ENCODE data around the gene SLC6A9.

The SLC6A9 gene

GRCh38 chr1:44025816-44026215 lies 5.4 kb downstream of the SLC6A9 start:
- no peak for DNase-seq

DNA sequence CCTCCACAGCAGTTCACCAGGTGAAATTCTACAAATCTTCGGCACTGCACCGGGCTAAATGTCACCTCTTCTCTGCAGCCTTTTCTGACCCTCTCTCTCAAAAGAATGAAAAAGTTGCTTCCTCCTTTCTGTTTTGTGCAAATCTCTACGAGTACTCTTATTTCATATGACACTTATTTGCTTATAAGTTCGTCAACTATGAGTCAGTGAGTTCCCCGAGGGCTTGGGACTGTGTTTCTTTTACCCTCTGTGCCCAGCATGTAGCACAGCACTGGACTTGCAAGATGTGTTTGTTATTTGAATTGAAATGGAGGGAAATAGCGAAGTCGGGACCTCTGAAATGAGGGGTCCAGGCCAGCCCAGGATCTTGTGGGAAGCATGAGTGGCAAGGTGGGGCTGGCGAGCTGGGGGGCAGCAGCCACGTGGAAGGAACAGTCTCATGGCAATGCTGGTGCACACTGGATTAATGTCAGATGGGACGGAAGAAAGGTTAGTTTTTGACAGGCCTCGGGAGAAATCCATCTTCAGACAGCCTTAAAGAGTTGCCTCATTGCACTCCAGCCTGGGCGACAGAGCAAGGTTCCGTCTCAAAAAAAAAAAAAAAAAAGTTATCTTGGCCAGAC lies 6.2 kb downstream of the SLC6A9 start:
- no peak for DNase-seq

DNA sequence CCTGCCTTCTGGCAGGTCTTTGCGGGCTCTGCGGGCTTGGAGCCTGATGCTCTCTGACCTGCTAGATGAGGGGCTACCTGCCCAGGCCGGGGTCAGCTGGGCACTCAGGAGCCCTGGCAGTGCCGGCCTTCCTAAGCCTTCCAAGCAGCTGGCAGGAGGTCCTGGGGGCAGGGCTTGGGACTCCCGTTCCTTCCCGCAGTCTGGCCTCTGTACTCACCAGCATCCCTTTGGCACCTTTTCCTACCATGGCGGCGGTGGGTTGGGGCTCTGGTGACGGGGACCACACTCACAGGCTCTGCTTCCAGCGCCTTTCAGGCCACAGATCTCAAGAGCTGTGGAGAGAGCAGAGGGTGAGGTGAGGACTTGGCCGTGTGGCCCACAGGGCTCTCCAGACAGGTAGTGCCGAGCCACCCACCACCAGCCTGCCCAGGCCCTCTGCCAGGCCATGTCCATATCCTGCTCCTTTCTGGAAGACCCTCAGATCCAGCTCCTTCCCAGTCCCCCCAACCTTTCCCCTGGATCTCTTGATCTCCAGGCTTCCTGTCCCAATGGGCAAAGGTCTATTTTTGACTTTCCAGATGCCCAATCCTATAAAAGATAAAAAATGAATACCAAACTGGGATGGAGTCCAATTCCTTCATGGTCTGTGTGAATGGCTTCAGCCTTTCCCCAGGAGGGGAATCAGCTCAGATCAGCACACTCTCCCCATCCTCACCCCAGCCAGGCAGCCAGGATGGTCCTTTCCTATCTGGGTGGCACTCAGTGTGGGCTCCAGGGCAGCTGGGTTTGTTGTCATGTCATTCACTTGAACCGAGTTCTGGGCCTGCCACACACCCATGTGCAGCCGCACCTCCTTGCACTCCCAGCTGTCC lies 7.0 kb downstream of the SLC6A9 start:
- no peak for DNase-seq

- no peak for DNase-seq
These were observed 9.5 kb downstream of the SLC6A9 start for GRCh38 chr1:44021581-44022321.

GRCh38 chr1:44021156-44021555 lies 10.1 kb downstream of the SLC6A9 start:
- no peak for DNase-seq

- no peak for DNase-seq
These were observed 10.8 kb downstream of the SLC6A9 start for GRCh38 chr1:44020464-44020863.

DNA sequence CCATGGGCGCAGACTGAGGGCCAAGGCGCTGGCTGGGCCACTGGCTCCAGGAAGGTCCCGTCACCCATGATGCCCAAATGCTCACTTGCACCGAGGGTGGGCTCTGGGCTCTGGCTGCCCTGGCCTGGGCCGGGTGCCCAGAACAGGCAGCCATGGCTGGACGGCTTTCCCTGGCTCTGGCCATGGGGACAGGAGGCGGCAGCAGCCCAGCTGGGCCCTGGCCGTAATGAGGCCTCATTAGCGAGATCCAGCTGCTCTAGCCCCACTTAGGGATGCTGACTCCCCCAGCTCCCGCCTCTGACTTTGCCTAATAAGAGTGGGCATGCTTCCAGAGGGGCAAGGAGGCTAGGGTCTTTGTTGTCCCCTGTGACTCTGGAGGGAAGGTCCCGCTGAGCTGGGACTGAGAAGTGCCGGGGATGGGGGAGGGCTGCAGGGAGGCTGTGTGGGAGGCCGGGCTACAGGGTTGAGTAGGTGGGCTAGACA lies 11.8 kb downstream of the SLC6A9 start:
- DNase-seq: no peak

DNA sequence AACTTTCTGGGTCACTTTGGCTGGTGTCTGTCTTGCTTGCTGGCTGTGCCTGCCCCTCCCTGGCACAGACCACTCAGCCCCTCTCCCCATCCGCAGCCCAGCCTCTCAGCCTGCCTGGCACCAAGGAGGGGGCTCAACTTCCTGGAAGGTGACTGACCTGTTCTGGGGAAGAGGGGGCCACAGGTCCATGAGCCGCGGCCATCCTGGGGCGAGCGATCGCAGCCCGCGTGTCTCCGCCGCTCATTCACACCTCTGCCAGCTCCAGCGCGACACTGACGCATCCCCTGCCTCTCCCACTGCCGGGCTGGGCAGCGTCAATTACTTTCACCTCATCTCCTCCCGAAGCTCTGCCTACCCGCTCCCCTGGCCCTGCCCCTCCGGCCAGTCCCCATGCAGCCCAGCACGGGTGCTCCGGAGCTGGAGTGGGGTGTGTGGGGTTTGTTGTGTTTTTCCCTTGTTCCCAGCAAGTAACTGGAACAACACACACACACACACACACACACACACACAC lies 14.3 kb downstream of the SLC6A9 start:
- DNase-seq: no peak

GRCh38 chr1:44016041-44016889 lies 15.0 kb downstream of the SLC6A9 start:
- DNase-seq: no peak

DNA sequence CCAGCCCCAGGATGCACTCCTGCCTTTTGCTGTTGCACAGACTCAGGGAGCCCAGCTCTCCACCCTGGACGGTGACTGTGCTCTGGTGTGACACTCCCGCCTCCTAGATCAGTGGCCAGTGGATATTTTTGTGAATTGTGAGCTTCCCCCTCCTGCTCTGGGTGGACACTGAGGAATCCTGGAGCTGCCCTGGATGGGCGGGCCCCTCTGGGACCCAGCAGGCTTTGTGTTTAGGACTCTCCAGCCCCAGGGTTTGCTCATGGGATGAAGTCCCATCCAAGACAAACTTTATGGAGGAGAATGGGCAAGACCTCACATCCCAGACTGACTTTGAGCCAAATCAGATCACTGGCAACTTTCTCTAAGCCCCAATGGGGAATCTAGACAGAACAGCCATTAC lies 16.1 kb downstream of the SLC6A9 start:
- DNase-seq: no peak

DNA sequence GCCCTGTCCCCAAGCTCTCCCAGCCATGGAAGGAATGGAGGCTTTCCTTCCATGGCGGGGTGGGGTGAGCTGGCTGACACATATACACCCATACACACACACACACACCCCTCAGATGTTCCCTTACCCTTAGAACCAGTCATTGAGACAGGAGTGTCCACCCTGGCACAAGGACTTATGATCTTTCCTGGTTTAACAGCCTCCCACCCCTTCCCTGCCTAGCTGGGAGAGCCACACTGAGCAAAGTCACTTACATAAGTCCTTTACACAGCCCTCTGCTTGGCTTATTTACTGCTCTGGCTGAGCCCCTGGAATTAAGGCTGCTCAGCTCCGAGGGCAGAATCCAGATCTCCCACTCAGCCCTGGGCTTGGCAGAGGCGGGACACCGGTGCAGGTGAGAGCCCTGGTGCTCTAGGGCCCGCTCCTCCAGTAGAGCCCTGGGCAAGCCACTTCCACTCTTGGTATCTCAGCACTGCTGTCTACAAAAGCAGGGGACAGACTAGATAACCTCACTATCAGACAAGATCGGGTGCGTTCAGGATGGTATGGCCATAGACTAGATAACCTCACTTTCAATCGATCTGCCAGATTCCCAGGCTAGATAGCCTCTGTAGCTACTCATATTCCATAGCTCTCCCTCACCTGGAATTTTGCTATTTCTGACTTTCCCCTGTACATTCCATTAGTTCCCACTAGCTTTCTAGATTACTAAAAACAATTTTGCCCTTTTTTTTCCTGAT lies 16.7 kb downstream of the SLC6A9 start:
- no peak for DNase-seq

DNA sequence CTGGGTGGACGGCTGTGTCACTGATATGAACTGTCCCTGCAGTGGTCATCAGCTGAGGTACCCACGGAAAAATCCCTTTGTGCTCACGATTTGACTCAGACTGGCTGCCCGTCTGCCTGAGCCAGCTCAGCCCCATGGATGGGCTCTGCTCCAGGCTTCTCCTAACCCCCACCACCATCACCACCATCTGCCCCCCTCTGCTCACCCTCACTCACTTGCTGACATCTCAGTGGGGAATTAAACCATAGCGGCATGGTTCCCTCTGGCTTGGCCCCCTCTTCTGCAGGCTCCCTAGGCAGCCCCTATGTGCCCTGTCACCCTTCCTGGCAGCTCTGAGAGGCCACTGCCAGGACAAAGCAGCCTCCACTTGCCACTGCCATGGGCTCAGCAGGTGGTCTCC lies 17.3 kb downstream of the SLC6A9 start:
- no peak for DNase-seq

- no peak for DNase-seq
These were observed 18.2 kb downstream of the SLC6A9 start for GRCh38 chr1:44012941-44013609.

DNA sequence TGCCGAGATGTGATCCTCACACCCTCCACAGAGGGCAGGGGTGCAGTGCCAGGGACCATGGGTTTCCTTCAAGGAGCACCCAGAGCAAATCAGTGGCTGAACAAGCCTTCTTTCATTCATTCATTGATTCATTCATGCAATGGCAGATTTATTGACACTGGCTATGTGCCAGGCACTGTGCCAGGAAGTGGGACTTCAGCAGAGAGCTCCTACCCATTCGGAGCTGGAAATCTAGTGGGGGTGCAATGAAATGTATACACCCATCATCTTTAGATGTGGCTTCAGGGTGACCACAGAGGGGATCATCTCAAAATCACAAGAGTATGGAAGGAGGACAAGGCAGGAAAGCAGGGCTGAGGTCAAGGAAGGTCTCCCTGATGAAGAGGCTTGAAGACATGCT lies 18.9 kb downstream of the SLC6A9 start:
- no peak for DNase-seq

DNA sequence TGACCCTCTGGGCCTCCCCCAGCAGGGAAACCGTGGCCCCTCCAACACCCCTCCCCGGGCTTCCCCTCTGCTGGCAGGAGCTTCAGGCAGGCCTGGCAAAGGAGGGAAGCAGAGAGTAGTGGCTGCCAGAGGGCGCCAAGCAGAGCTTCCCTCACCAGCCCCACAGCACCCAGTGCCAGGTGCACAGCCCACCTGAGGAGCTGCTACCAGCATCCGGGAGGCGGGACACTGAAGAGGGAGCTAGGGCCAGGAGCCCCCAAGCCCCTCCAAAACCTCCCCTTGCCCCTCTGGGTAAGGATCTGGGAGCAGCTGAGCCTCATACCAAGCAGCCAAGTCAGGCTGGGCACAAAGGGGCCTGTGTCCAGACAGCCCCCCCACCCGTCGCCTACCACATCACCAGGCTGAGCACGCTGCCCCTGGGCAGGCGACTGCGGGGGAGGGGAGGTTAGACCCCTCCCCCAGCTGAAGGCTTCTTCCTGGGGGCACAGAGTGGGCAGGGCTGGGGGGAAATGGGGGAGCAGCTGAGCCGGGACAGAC lies 20.3 kb downstream of the SLC6A9 start:
- DNase-seq: no peak

GRCh38 chr1:44008259-44008658 lies 23.0 kb downstream of the SLC6A9 start:
- DNase-seq: no peak

- DNase-seq: no peak
These were observed 28.6 kb downstream of the SLC6A9 start for GRCh38 chr1:44002606-44003157.

- DNase-seq: no peak
These were observed 29.1 kb downstream of the SLC6A9 start for GRCh38 chr1:44002165-44002564.

GRCh38 chr1:44000122-44000665 lies 31.1 kb downstream of the SLC6A9 start:
- DNase-seq: no peak

DNA sequence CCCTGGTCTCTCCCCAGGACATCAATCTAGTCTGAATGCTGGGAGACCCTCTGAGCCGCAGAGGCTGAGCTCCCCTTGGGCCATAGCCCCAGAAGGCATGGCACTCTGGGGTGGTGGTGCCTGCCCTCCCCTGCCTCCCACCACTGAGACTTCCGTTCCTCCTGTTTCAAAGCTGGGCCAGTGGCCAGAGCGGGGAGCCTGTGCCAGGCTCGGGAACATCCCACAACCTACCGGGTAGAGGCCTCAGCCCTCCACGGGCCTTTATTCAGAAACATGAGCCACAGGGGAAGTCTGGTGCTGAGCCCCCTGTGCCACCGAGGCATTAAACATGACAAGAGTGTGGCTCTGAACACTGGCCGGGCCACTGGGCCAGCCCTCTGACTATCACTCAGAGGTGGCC lies 31.8 kb downstream of the SLC6A9 start:
- no peak for DNase-seq
